GM12864 (cell line): ENCODE results near the gene SSRP1.

Experiments
- DNase-seq: peaks from one replicate; pipeline ENCODE4 v3.0.0-alpha.2; 2011; ENCODE audit warnings: low read depth
- H3K4me3 ChIP-seq: 2 replicates; pipeline ENCODE4 v1.5.1; 2011; ENCODE audit warnings: mild to moderate bottlenecking, low read depth, low read length, control low read depth
- TF ChIP-seq, protein P1 (sequence below): IDR thresholded peaks from 2 replicates; pipeline ENCODE4 v1.5.1; 2011; ENCODE audit warnings: low read depth, mild to moderate bottlenecking, moderate library complexity, low read length, control low read depth, inconsistent platforms; ENCODE audit errors: missing control alignments

SSRP1 gene

GRCh38 chr11:57323855-57324153 is 11.9 kb downstream of the SSRP1 start:
- DNase-seq: no peak
- H3K4me3 ChIP-seq: peak overlapping the region; percentile 11
- TF ChIP-seq, protein P1, sequence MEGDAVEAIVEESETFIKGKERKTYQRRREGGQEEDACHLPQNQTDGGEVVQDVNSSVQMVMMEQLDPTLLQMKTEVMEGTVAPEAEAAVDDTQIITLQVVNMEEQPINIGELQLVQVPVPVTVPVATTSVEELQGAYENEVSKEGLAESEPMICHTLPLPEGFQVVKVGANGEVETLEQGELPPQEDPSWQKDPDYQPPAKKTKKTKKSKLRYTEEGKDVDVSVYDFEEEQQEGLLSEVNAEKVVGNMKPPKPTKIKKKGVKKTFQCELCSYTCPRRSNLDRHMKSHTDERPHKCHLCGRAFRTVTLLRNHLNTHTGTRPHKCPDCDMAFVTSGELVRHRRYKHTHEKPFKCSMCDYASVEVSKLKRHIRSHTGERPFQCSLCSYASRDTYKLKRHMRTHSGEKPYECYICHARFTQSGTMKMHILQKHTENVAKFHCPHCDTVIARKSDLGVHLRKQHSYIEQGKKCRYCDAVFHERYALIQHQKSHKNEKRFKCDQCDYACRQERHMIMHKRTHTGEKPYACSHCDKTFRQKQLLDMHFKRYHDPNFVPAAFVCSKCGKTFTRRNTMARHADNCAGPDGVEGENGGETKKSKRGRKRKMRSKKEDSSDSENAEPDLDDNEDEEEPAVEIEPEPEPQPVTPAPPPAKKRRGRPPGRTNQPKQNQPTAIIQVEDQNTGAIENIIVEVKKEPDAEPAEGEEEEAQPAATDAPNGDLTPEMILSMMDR: no peak

GRCh38 chr11:57323167-57323854 is 12.4 kb downstream of the SSRP1 start:
- no peak for DNase-seq
- TF ChIP-seq, protein P1: no peak
- no peak overlapping the region for H3K4me3 ChIP-seq

GRCh38 chr11:57322256-57323166 is 13.2 kb downstream of the SSRP1 start:
- H3K4me3 ChIP-seq: no peak overlapping the region
- TF ChIP-seq, protein P1: no peak
- DNase-seq: no peak

DNA sequence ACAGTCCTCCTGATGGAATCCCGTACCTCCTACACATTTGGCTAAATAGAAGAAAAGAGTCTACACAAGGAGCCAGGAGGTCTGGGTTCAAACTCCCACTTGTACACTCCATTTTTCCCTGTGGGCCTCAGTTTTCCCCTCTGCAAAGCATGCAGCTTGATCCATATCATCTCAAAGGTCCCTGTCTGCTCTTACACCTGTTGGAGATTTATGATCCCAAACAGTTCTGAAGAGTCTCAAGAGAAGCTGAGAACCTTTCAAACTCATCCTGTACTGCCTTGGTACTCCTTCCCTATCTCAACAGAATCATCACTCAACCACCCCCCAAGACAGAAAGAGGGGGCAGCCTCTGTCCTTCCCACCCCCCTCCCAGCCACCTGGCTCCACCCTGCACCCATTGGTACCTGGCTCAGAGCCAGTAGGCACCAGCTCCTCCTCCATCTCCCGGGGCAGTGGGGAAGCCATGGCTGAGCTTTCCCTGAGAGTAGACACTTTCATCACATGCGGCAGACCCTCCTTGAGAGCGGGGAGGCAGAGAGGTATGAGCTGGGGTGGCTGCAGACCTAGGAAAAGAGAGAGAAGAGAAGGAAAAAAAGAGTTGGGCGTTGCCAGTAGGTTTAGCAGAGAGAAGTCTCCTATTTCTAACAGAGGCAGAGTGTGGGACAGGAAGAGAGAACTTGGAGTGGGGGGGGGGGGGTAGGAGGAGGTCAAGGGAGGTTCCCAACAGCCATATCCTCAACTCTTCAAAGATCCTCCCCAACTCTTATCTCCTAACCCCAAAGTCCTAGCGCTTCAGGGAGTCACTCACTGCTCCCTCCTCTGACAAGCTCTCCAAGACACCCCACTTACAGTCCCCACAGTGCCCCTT is 14.1 kb downstream of the SSRP1 start:
- DNase-seq: no peak
- H3K4me3 ChIP-seq: no peak overlapping the region
- TF ChIP-seq, protein P1: no peak

DNA sequence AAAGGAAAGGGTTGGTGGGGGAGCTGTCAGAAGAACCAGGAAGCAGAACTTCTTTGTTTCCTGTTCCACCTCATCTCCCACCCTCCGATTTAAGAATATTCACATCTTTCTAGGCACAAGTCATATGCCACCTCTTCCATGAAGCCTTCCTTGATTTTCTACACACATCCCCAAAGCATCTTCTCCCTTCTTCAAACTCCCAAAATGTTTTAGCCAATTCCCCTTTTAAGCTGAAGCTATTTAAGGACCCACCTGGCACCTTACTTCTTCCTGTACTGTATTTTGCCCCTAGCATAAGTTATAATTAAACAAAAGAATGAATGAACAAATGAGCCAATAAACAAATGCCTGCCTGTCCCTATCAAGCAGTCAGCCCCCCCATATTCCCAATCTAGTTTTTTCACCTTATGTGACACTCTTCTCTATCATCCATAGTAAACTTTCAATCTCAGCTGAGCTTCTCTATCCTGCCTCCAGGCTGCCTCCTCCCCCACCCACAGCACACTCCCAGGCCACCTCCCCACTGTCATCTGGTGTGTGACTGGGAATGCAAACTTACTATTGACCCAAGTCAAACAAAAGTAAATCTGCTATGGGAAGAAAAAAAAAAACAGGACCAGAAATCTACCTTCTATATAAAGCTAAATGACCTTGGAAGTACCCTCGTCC is 14.8 kb downstream of the SSRP1 start:
- H3K4me3 ChIP-seq: no peak overlapping the region
- TF ChIP-seq, protein P1: no peak

GRCh38 chr11:57320067-57320718 is 15.5 kb downstream of the SSRP1 start:
- DNase-seq: no peak

More for the DNA sequence above, 14.8 kb downstream of the SSRP1 start:
- DNase-seq: no peak

More at GRCh38 chr11:57320067-57320718, 15.5 kb downstream of the SSRP1 start:
- TF ChIP-seq, protein P1: no peak
- no peak overlapping the region for H3K4me3 ChIP-seq
